ENCODE results near the gene SPDYE2.
"Not testable (repeated sequence)": the region's sequence is repeated elsewhere in the genome, so short reads cannot be mapped to it uniquely, and the experiment has no call there.

Gene SPDYE2

DNA sequence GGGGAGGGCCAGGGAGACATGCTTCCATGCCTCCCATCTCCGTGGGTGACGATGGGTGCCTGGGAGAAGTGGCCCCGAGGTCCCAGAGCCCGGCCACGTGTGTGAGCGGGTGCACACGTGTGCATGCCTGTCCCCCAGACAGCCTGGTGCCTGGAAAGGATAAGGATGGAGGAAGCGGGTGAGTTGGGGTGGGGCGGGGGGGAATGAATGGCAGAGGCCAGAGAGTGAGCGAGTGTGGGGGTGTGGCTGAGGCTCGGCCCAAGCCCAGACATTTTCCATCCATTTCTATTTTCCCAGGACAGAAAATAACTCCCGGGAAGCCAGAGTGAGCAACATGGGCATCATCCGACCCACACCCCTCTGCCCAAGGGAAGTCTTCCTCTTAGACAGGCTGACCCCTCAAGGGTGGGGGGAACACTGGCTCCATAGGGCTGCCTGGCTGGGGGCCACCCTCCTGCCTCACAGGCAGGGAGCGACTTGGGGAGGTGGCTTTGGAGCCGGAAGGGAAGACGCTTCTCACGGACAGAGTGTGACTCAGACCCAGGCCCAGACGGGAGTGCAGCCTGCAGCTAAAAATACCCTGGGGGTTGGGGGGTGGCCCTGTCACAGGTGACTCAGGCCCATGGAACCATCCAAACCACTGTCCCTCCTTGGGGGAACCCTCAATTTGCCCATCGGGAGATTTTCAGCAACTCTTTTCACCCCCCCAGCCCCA lies 53.6 kb downstream of the SPDYE2 start:
- FAIRE-seq: not testable (repeated sequence)

DNA sequence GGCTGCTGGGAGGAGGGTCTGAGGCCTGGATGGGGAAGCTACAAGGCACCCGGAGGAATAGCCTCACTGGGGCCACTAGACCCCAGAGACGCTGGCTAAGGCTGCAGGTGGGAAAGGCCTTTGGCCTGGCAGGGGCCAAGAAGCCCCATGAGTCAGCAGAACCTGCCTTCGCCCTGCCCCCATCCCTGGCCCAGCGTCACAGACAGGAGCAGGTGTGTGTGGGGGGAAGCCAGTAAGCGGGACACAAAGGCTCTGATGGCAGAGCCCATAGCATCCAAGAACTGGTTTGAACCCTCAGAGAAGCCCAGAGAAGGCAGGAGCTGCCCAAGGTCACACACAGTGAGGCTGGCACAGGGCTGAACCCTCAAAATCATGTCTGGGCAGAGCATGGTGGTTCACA lies 55.8 kb downstream of the SPDYE2 start:
- not testable (repeated sequence) for FAIRE-seq

DNA sequence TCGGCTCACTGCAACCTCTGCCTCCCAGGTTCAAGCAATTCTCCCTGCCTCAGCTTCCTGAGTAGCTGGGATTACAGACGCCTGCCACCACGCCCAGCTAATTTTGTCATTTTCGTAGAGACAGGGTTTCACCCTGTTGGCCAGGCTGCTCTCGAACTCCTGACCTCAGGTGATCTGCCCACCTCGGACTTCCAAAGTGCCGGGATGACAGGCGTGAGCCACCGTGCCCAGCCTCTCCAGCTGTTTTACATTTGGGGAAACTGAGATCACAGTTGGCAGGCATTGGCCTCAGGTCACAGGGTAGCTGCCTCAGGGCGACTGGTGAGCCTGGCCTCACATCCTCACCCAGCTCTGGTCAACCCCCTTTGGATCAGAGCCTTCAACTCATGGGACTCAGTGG lies 58.7 kb downstream of the SPDYE2 start:
- FAIRE-seq: not testable (repeated sequence)

DNA sequence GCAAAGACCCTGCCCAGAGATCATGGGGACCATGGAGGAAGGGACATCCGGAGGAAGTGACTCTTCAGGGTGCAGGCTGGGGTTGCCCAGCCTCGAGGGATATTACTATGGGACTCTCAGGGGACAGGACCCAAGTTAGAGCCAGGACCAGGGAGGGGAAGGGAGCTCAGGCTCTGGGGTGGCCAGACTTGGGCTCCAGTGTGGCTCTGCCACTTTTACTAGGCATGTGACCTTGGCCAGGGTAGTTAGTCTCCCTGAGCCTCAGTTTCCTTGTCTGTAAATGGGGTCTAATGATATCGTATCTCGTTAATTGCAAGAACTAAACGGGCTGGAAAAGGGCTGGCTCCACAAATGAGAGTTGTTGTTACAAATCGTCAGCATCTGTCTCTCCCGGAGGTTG lies 59.4 kb downstream of the SPDYE2 start:
- not testable (repeated sequence) for FAIRE-seq

DNA sequence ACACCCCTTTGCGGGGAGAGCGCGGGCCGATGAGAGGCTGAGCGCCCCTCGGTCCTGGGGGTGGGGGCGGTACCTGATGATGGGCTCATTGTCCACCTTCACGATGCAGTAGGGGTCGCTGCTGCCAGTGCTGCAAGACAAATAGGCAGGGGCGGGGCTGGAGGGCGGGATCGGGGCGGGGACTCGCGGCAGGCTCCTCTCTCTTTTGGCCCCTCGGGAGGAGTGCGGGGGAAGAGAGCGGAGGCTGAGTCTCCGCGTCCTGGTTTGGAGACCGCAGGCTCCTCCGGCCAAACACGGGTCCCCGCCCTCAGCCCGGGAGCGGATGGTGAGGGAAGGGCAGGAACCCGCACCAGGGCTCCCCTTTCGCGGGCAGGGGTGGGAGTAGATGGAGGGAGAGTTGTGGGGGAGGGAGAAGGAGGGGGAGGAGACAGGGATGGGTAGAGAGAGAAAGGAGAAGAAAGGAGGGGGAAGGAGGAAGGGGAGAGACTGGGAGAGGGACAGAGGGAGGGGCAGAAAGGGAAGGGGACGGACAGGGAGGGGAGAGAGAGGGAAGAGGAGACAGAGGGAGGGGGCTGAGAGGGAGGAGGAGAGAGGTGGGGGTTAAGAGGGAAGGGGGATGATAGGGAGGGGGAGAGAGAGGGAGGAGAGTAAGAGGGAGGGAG lies 60.1 kb downstream of the SPDYE2 start:
- FAIRE-seq: not testable (repeated sequence)

DNA sequence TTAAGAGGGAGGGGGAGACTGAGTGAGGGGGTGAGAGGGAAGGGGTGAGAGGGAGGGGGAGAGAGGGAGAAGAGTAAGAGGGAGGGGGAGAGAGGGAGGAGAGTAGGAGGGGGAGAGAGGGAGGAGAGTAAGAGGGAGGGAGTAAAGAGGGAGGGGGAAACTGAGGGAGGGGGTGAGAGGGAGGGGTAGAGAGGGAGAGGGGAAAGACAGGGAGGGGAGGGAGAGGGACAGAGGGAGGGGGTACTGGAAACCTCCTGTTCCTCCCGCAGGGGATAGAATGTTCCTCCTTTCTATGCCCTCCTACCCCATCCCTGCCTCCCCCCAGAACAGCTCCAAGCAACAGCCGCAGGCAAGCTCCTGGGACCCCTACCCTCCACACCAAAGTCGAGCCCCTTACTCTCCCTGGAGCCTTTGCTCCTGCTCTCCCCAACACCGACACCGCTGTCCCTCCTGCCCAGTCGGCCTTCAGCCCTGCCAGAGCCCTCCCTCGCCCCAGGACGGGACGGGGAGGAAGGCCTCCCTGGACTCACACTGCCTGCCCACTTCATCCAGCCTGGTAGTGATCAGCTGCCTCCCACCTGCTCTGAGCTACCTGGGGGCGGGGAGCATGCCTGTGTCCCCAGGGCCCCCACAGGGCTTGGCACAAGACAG lies 60.8 kb downstream of the SPDYE2 start:
- FAIRE-seq: not testable (repeated sequence)
